ENCODE measurements around the gene ABAT.

ABAT gene

GRCh38 chr16:8819411-8820034 lies 145.1 kb downstream of the ABAT start:
- DNase-seq: no peak

GRCh38 chr16:8822403-8822802 lies 148.0 kb downstream of the ABAT start:
- DNase-seq: no peak

DNA sequence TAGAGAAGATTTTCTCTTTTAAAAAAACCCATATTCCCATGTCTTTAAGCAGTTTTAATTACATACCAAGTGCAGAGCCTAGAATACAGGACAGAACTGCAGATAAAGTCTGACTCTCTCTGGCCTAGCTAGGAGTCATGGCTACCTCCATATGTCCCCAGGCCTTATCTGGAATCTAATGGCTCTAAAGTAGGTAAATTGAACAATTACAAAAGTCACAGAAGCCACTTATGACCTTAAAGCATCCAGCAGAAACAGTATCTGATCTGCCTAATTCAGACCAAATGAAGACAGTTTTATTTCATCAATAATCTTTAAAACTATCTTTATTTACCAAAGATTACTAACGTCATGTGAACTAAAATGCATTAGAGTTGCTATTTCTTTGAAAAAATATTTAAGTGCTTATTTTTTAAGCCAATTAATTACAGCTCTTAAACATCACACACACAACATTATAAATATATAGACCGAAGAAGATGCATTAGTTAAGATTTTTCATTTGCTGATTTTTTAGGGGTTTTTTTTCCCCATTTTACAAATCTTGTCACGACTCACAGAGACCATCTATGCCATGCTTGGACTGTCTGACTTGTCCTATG lies 152.0 kb downstream of the ABAT start:
- no peak for DNase-seq

GRCh38 chr16:8828541-8829165 lies 154.2 kb downstream of the ABAT start:
- no peak for DNase-seq

DNA sequence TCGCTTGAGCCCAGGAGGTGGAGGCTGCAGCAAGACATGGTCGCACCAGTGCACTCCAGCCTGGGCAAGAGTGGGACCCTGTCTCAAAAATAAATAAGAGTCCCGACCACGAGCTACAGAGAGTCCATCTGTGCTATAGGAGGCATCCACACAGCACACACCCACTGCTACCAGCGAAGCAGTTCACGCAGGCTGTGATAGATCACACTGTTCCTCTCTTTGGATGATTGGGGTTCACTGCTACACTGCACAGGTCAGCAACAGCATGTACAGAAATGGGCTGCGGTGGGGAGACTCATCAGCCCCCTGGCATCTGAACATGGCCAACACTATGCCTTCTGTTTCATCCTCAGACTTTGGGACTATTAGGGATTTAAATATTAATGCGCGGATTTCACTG lies 157.0 kb downstream of the ABAT start:
- DNase-seq: no peak

- DNase-seq: no peak
Observed at GRCh38 chr16:8831871-8832716, 157.7 kb downstream of the ABAT start.

DNA sequence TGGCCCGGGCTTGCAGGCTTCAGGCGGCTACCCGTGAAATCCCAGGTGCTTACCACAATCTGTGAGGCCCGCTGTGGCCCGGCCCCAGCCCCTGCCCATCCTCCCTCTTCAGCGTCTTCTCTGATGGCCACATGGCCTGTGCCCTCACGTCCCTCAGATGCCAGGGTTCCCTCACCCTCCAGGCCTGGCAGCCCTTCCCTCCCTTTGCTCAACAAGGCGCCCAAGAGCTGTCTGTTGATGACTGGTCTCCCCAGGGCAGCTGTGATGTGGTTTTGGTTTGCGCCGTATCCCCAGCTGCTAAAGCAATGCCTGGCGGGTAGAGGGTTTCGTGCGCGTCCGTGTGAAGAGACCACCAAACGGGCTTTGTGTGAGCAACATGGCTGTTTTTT lies 158.3 kb downstream of the ABAT start:
- no peak for DNase-seq

Measured in femur (tissue), 1 donor.